Parathyroid adenoma (tissue), 2 donors: Measurements from ENCODE around the gene NDUFA8.

Experiments used
- H2AFZ ChIP-seq: fragments of 300-600 bp; sonication (generic); one replicate; pipeline ENCODE4 v1.7.0; 2017; ENCODE audit warnings: antibody characterized with exemption, mild to moderate bottlenecking
- H3K27ac ChIP-seq: fragments of 300-600 bp; sonication (generic); one replicate; pipeline ENCODE4 v1.7.0; 2017
- H3K27me3 ChIP-seq: fragments of 300-600 bp; sonication (generic); one replicate; pipeline ENCODE4 v1.7.0; 2017; ENCODE audit warnings: low read length; ENCODE audit not compliant: control insufficient read depth, insufficient read depth
- H3K36me3 ChIP-seq: fragments of 300-600 bp; sonication (generic); one replicate; pipeline ENCODE4 v1.7.0; 2017; ENCODE audit warnings: low read length; ENCODE audit not compliant: control insufficient read depth, insufficient read depth
- H3K4me1 ChIP-seq: fragments of 300-600 bp; sonication (generic); one replicate; pipeline ENCODE4 v1.7.0; 2017; ENCODE audit warnings: control low read depth
- H3K4me2 ChIP-seq: fragments of 300-600 bp; sonication (generic); one replicate; pipeline ENCODE4 v1.7.0; 2017; ENCODE audit warnings: low read length
- H3K4me3 ChIP-seq: fragments of 300-600 bp; sonication (generic); one replicate; pipeline ENCODE4 v1.7.0; 2017; ENCODE audit warnings: low read depth, low read length
- H3K79me2 ChIP-seq: fragments of 300-600 bp; sonication (generic); one replicate; pipeline ENCODE4 v1.7.0; 2017; ENCODE audit warnings: control low read depth
- H3K9ac ChIP-seq: fragments of 300-600 bp; sonication (generic); one replicate; pipeline ENCODE4 v1.7.0; 2017; ENCODE audit warnings: mild to moderate bottlenecking
- H3K9me3 ChIP-seq: fragments of 300-600 bp; sonication (generic); one replicate; pipeline ENCODE4 v1.7.0; 2017; ENCODE audit warnings: low read length; ENCODE audit not compliant: control insufficient read depth
- TF ChIP-seq, protein P1 (sequence below): fragments of 300-600 bp; sonication (generic); IDR thresholded peaks from one replicate; pipeline ENCODE4 v1.7.0; 2017; ENCODE audit warnings: antibody characterized with exemption, mild to moderate bottlenecking
- donor health status: primary hyperparathyroidism.

The NDUFA8 gene

GRCh38 chr9:122112238-122112637 lies 47.3 kb downstream of the NDUFA8 start:
- H3K27me3 ChIP-seq: no peaks in the 10 kb centered on the region
- H3K36me3 ChIP-seq: no peaks in the 10 kb centered on the region
- no peak overlapping the region for H3K4me2 ChIP-seq
- H3K27ac ChIP-seq: no peak overlapping the region
- TF ChIP-seq, protein P1, sequence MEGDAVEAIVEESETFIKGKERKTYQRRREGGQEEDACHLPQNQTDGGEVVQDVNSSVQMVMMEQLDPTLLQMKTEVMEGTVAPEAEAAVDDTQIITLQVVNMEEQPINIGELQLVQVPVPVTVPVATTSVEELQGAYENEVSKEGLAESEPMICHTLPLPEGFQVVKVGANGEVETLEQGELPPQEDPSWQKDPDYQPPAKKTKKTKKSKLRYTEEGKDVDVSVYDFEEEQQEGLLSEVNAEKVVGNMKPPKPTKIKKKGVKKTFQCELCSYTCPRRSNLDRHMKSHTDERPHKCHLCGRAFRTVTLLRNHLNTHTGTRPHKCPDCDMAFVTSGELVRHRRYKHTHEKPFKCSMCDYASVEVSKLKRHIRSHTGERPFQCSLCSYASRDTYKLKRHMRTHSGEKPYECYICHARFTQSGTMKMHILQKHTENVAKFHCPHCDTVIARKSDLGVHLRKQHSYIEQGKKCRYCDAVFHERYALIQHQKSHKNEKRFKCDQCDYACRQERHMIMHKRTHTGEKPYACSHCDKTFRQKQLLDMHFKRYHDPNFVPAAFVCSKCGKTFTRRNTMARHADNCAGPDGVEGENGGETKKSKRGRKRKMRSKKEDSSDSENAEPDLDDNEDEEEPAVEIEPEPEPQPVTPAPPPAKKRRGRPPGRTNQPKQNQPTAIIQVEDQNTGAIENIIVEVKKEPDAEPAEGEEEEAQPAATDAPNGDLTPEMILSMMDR: no peak
- no peak overlapping the region for H3K9ac ChIP-seq
- no peaks in the 10 kb centered on the region for H3K9me3 ChIP-seq
- no peaks in the 10 kb centered on the region for H3K4me1 ChIP-seq
- no peaks in the 10 kb centered on the region for H3K79me2 ChIP-seq
- H3K4me3 ChIP-seq: no peak overlapping the region
- no peak overlapping the region for H2AFZ ChIP-seq

GRCh38 chr9:122111413-122112085 lies 48.0 kb downstream of the NDUFA8 start:
- TF ChIP-seq, protein P1: no peak
- Histone ChIP-seq H2AFZ (no peak overlapping the region), H3K4me1 (no peaks in the 10 kb centered on the region), H3K79me2 (no peaks in the 10 kb centered on the region), H3K36me3 (no peaks in the 10 kb centered on the region), H3K27ac (no peak overlapping the region), H3K9me3 (no peaks in the 10 kb centered on the region), H3K9ac (no peak overlapping the region), H3K4me2 (no peak overlapping the region), H3K27me3 (no peaks in the 10 kb centered on the region), H3K4me3 (no peak overlapping the region)

DNA sequence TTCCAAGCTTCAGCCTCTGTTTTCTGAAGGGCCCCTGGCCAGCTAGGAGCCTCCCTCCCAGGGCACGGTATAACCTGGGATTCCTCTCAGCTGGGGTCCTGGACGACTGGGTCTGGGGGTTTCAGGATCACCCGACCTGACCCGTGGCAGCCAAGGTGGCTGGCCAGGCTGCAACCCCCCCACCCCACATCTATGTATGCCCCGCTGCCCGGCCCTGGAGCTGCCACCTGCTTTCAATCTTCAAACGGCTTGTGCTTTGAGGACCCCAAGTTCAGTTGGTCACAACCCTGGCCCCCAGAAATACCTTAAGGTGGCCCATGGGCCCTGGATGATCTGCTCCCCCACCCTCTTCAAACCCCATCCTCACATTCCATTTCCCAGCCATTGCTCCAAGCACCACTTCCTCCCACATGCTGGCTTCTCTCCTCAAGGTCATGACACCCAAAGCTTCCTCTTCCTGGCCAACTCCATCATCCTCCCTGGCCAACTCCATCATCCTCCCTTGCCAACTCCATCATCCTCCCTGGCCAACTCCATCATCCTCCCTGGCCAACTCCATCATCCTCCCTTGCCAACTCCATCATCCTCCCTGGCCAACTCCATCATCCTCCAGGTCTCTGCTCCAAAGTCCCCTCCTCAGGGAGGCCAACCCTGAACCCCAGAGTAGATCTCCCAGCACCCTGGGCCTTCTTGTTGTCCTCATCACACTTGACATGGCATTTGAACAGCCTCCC lies 49.3 kb downstream of the NDUFA8 start:
- no peak overlapping the region for H3K9ac ChIP-seq
- no peak overlapping the region for H3K27ac ChIP-seq
- H3K4me1 ChIP-seq: no peaks in the 10 kb centered on the region
- H3K4me2 ChIP-seq: no peak overlapping the region
- H3K79me2 ChIP-seq: no peaks in the 10 kb centered on the region
- TF ChIP-seq, protein P1: no peak
- H3K36me3 ChIP-seq: no peaks in the 10 kb centered on the region
- no peak overlapping the region for H3K4me3 ChIP-seq
- no peak overlapping the region for H2AFZ ChIP-seq
- no peaks in the 10 kb centered on the region for H3K9me3 ChIP-seq
- H3K27me3 ChIP-seq: no peaks in the 10 kb centered on the region

DNA sequence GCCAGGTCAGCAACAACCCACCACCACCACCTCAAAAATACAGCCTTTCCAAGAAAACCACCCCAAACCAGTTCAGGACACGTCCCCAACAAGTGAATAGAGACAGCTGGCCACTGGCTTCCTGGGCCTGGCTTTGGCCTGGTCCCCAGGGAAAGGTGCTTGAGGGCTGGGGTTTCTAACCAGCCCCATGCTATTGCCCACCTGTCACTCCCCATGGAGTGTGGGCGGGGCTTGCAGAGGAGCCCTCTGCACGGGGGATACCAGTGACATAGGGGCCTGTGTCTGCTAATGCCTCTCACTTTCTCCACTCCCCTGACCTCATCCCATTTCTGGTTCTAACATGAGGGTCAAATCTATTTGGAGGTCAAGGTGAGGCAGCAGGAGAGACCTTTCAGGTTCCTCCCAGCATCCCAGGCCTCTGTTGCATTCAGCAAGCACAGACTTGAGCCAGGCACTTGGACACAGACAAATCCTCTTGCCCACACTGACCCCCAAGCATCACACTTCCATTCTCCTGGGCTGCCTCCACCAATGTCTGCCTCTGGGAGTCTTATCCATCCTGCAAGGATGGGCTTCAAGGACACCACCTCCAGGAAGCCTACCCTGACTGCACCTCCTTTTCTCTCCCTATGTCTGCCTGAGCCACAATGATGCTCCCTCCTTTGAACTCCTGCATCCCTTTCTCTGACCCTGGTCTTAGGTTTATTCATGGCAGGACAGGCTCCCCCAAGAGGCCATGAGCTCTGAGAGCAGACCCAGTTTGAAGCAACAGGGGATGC lies 50.4 kb downstream of the NDUFA8 start:
- H3K4me3 ChIP-seq: no peak overlapping the region
- H3K4me2 ChIP-seq: no peak overlapping the region
- no peaks in the 10 kb centered on the region for H3K79me2 ChIP-seq
- H3K36me3 ChIP-seq: no peaks in the 10 kb centered on the region
- H3K9ac ChIP-seq: no peak overlapping the region
- H3K9me3 ChIP-seq: no peaks in the 10 kb centered on the region
- no peaks in the 10 kb centered on the region for H3K27me3 ChIP-seq
- H3K27ac ChIP-seq: no peak overlapping the region
- TF ChIP-seq, protein P1: no peak
- H2AFZ ChIP-seq: no peak overlapping the region
- H3K4me1 ChIP-seq: no peaks in the 10 kb centered on the region
